Lung (tissue), 12 donors: ENCODE results near the gene SLC25A42. TPM values are rescaled to one million over a fixed set of nuclear protein-coding genes. Genes with fewer than 3 reads are reported as not detected.
"Not testable (repeated sequence)": the region's sequence is repeated elsewhere in the genome, so short reads cannot be mapped to it uniquely, and the experiment has no call there.

Experiments used
- ATAC-seq: fragments of 200-7000 bp; cut with Tn5 transposase; one replicate; pipeline ENCODE4 v1.9.1; 2020; ENCODE audit warnings: moderate number of reproducible peaks; ENCODE audit not compliant: insufficient read depth, low FRiP score
- DNase-seq, 3 donors: peaks; one replicate each; pipeline ENCODE4 v3.0.0-alpha.2; 2013 to 2017
- H3K27ac ChIP-seq, 2 donors: one replicate each; pipeline ENCODE4 v1.5.1; 2013; ENCODE audit warnings: mild to moderate bottlenecking in 2 of 2, moderate library complexity in 2 of 2, control low read depth in 1 of 2, inconsistent platforms in 1 of 2, low read depth in 1 of 2, low read length in 1 of 2
- H3K27me3 ChIP-seq, 3 donors: one replicate each; pipeline ENCODE4 v1.5.1; 2013; ENCODE audit warnings: low read length in 2 of 3; ENCODE audit not compliant: control insufficient read depth in 3 of 3, insufficient read depth in 3 of 3
- H3K36me3 ChIP-seq, 4 donors: one replicate each; pipeline ENCODE4 v1.5.1; 2013; ENCODE audit warnings: low read length in 4 of 4, mild to moderate bottlenecking in 1 of 4, moderate library complexity in 1 of 4; ENCODE audit not compliant: control insufficient read depth in 4 of 4, insufficient read depth in 4 of 4
- H3K4me1 ChIP-seq, 5 donors: one replicate each; pipeline ENCODE4 v1.5.1; 2013; ENCODE audit warnings: low read length in 5 of 5, mild to moderate bottlenecking in 2 of 5, moderate library complexity in 1 of 5; ENCODE audit not compliant: control insufficient read depth in 5 of 5, insufficient read depth in 5 of 5
- H3K4me3 ChIP-seq: one replicate; pipeline ENCODE4 v1.5.1; 2013; ENCODE audit warnings: mild to moderate bottlenecking, control low read depth, moderate library complexity
- H3K9ac ChIP-seq, 2 donors: one replicate each; pipeline ENCODE4 v1.5.1; 2013; ENCODE audit warnings: low read length in 2 of 2, control low read depth in 1 of 2; ENCODE audit not compliant: insufficient read depth in 1 of 2
- H3K9me3 ChIP-seq, 4 donors: one replicate each; pipeline ENCODE4 v1.5.1; 2013; ENCODE audit warnings: low read length in 3 of 4, mild to moderate bottlenecking in 1 of 4, moderate library complexity in 1 of 4; ENCODE audit not compliant: control insufficient read depth in 4 of 4, insufficient read depth in 3 of 4
- WGBS, 2 donors: extraction: QIAGEN DNeasy Blood & Tissue Kit; methylation state at CpG; one replicate each; pipeline ENCODE4 v1.1.7; 2013; 5-methylcytosine and 5-hydroxymethylcytosine counted together
- polyA plus RNA-seq, 2 donors: library from polyadenylated mRNA; stranded (reverse); fragments of 200-250 nt; gene quantifications; one replicate each; pipeline ENCODE4 v1.2.1, GENCODE V29; 2013
- total RNA-seq, 2 donors: library from RNA; depleted of rRNA in 1 of 2; stranded (reverse); fragments of >200 nt in 1 of 2; gene quantifications; one replicate each; pipeline ENCODE4 v1.2.1, GENCODE V29; 2014 to 2021
- TF ChIP-seq, protein P1 (sequence below): IDR thresholded peaks from 2 replicates; pipeline ENCODE4 v1.5.1; 2012; ENCODE audit warnings: mild to moderate bottlenecking; ENCODE audit errors: control extremely low read depth, extremely low read depth
- donor health status: control.
- donor health status: control.
- donor health status: Bipolar disorder and iron deficiency.
- donor health status: healthy.
- donor health status: DM: yes; HTN: yes; CAD: no.

Gene SLC25A42
- total and polyA plus RNA-seq, 4 donors = 5.8 to 10.1 (median 7.0) TPM

- peaks cover 0 to 21% (median 9%) of the 10 kb centered on the region in 4 donors for H3K36me3 ChIP-seq
- no peak overlapping the region for H3K27ac ChIP-seq
- TF ChIP-seq, protein P1, sequence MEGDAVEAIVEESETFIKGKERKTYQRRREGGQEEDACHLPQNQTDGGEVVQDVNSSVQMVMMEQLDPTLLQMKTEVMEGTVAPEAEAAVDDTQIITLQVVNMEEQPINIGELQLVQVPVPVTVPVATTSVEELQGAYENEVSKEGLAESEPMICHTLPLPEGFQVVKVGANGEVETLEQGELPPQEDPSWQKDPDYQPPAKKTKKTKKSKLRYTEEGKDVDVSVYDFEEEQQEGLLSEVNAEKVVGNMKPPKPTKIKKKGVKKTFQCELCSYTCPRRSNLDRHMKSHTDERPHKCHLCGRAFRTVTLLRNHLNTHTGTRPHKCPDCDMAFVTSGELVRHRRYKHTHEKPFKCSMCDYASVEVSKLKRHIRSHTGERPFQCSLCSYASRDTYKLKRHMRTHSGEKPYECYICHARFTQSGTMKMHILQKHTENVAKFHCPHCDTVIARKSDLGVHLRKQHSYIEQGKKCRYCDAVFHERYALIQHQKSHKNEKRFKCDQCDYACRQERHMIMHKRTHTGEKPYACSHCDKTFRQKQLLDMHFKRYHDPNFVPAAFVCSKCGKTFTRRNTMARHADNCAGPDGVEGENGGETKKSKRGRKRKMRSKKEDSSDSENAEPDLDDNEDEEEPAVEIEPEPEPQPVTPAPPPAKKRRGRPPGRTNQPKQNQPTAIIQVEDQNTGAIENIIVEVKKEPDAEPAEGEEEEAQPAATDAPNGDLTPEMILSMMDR = peak; percentile 88
- WGBS, 2 donors = 43% methylated on average over 47 of the region's 47 CpGs
- peaks cover 0 to 3% (median 0%) of the 10 kb centered on the region in 5 donors for H3K4me1 ChIP-seq
- no peaks in the 10 kb centered on the region for H3K27me3 ChIP-seq
- peak; percentile 94 for ATAC-seq
- H3K9me3 ChIP-seq = peaks cover 0 to 2% (median 0%) of the 10 kb centered on the region in 4 donors
- H3K4me3 ChIP-seq = no peak overlapping the region
- no peak overlapping the region for H3K9ac ChIP-seq
- peak; percentile 70 to 83 (median 72) for DNase-seq
Measured at GRCh38 chr19:19145684-19146608, 82.2 kb downstream of the SLC25A42 start.

GRCh38 chr19:19146865-19147264, 83.1 kb downstream of the SLC25A42 start:
- peaks cover 0 to 2% (median 0%) of the 10 kb centered on the region in 4 donors for H3K9me3 ChIP-seq
- H3K4me3 ChIP-seq = no peak overlapping the region
- H3K27me3 ChIP-seq = no peaks in the 10 kb centered on the region
- peaks cover 0 to 21% (median 9%) of the 10 kb centered on the region in 4 donors for H3K36me3 ChIP-seq
- TF ChIP-seq, protein P1 = no peak
- 95 to 100% methylated on average over 7 of the region's 7 CpGs for WGBS, 2 donors
- peaks cover 0 to 3% (median 0%) of the 10 kb centered on the region in 5 donors for H3K4me1 ChIP-seq
- DNase-seq = no peak
- no peak for ATAC-seq
- H3K27ac ChIP-seq = no peak overlapping the region
- H3K9ac ChIP-seq = no peak overlapping the region

DNA sequence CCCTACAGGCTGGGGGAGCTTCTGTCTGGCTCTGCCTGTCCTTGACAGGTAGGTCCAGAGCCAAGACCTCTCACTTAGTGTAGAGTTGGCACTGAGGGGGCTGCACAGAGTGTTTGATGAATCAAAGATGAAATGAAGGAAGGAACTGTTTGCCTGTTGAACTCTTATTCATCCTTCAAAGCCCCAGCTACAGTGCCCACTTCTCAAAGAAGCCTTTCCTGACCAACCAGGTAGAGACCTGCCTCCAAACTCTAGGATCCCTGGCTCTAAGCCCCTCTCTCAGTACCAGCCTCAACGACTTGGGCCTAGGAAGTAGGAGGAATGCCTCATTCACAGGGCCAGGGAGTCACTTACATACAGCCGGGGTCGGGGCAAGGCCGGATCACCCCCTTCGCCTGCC, 83.5 kb downstream of the SLC25A42 start:
- TF ChIP-seq, protein P1 = no peak
- ATAC-seq (no peak), DNase-seq (no peak)
- Histone ChIP-seq H3K27me3 (no peaks in the 10 kb centered on the region), H3K36me3 (peaks cover 0 to 21% (median 9%) of the 10 kb centered on the region in 4 donors), H3K4me1 (peaks cover 0 to 3% (median 0%) of the 10 kb centered on the region in 5 donors), H3K9me3 (peaks cover 0 to 2% (median 0%) of the 10 kb centered on the region in 4 donors), H3K27ac (no peak overlapping the region), H3K4me3 (no peak overlapping the region), H3K9ac (no peak overlapping the region)
- WGBS, 2 donors = 94 to 99% methylated on average over 5 of the region's 5 CpGs

- H3K4me3 ChIP-seq, H3K9me3 ChIP-seq, ATAC-seq, H3K27me3 ChIP-seq, DNase-seq, H3K4me1 ChIP-seq, H3K27ac ChIP-seq, H3K9ac ChIP-seq: not testable (repeated sequence)
- 96 to 97% methylated on average over 8 of the region's 8 CpGs for WGBS, 2 donors
- H3K36me3 ChIP-seq = peaks cover 0 to 21% (median 9%) of the 10 kb centered on the region in 4 donors
Measured at GRCh38 chr19:19148504-19148903, 84.7 kb downstream of the SLC25A42 start.
